GM18909 (cell line): Measurements from ENCODE around the gene CALML4.
"Not testable (repeated sequence)": the region's sequence is repeated elsewhere in the genome, so short reads cannot be mapped to it uniquely, and the experiment has no call there.

Experiments used
- ATAC-seq: cut with Tn5 transposase; IDR thresholded peaks from one replicate; pipeline ENCODE4 v1.9.1; 2021; ENCODE audit warnings: mild to moderate bottlenecking; ENCODE audit not compliant: unreplicated experiment, poor library complexity

CALML4 gene

GRCh38 chr15:68195336-68196112 lies 9.6 kb downstream of the CALML4 start:
- no peak for ATAC-seq

- no peak for ATAC-seq
These were observed 12.2 kb downstream of the CALML4 start for GRCh38 chr15:68192804-68193486.

GRCh38 chr15:68192117-68192516 lies 13.0 kb downstream of the CALML4 start:
- no peak for ATAC-seq

- ATAC-seq: no peak
These were observed 13.6 kb downstream of the CALML4 start for GRCh38 chr15:68191555-68191954.

DNA sequence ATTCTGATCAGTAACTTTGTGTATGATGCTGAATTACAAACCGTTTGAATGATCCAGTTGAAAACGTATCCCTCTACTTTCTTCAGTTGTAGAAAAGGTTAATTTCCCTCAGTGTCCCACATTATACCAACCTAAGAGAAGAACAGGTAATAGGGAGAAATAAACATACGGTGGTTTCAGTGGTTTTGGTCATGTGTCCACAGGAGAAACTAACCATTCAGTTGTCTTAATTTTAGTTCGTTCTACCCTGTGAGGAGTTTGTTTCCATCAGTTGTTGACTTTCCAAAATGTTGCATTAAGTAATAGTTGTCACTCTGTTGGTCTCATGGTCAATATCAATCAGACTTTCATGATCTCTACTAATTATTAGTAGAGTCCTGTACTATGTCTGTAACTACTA lies 15.1 kb downstream of the CALML4 start:
- ATAC-seq: no peak

- ATAC-seq: no peak
These were observed 16.5 kb downstream of the CALML4 start for GRCh38 chr15:68188647-68189046.

- no peak for ATAC-seq
These were observed 17.6 kb downstream of the CALML4 start for GRCh38 chr15:68187559-68187958.

- ATAC-seq: no peak
These were observed 18.3 kb downstream of the CALML4 start for GRCh38 chr15:68186671-68187397.

- ATAC-seq: no peak
These were observed 20.3 kb downstream of the CALML4 start for GRCh38 chr15:68184616-68185480.

GRCh38 chr15:68183616-68184315 lies 21.4 kb downstream of the CALML4 start:
- ATAC-seq: no peak

DNA sequence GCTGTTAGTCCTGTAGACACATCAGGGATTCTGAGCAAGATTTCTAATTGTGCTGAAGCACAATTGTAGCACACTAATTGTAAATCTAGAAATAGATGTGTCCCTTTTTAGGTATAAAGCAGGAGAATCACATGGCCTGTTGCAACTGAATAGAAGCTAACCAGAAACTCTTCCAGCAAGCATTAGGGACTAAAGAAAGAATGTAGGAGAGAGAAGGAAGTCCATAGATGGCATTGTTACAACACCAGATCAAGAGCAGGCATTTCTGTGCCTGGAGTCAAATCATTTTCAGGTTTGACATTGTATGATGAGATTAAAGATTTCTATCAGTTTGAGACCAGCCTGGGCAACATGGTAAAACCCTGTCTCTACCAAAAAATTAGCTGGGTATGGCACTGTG lies 27.4 kb downstream of the CALML4 start:
- no peak for ATAC-seq

- no peak for ATAC-seq
These were observed 28.5 kb downstream of the CALML4 start for GRCh38 chr15:68176601-68177000.

DNA sequence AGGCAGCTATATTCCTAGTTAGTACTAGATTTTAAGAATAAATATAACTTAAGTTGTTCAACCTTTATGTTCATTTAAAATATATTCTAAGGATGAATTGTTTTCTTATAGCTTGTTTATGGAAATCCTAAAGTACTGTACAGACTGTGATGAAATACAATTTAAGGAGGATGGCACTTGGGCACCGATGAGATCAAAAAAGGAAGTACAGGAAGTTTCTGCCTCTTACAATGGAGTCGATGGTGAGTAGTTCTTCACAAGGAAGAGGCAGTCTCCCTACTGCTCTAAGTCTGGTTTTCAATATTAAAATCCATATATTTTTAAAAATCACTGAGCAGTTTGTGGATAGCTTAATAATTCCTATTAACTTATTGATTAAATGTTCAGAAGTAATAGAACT lies 29.6 kb downstream of the CALML4 start:
- ATAC-seq: no peak

DNA sequence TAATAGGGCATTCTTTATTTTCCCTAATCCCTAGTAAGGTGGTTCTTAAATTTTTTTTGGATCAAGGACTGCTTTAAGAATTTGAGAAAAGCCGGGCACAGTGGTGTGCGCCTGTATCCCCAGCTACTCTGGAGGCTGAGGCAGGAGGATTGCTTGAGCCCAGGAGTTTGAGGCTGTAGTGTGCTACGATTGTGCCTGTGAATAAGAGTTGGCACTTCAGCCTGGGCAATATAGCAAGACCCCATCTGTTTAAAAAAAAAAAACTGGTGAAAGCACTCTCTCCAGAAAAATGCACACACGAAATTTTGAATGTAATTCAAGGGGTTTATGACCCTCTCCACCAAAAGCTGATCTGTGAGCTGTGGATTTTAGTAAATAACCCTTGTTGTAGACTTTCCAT lies 32.0 kb downstream of the CALML4 start:
- ATAC-seq: no peak

DNA sequence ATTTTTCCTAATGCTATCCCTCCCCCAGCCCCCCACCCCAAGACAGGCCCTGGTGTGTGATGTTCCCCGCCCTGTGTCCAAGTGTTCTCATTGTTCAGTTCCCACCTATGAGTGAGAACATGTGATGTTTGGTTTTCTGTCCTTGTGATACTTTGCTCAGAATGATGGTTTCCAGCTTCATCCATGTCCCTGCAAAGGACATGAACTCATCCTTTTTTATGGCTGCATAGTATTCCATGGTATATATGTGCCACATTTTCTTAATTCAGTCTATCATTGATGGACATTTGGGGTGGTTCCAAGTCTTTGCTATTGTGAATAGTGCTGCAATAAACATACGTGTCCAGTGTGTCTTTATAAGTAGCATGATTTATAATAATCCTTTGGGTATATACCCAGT lies 33.1 kb downstream of the CALML4 start:
- not testable (repeated sequence) for ATAC-seq

GRCh38 chr15:68166847-68167246 lies 38.3 kb downstream of the CALML4 start:
- ATAC-seq: no peak

- no peak for ATAC-seq
These were observed 41.9 kb downstream of the CALML4 start for GRCh38 chr15:68163191-68163590.

GRCh38 chr15:68158046-68158628 lies 47.0 kb downstream of the CALML4 start:
- ATAC-seq: no peak

GRCh38 chr15:68157074-68157473 lies 48.1 kb downstream of the CALML4 start:
- ATAC-seq: no peak
